Adipocyte (in vitro differentiated cells): Measurements from ENCODE around the gene CFAP99.

Source experiments
- DNase-seq: peaks from one replicate; pipeline ENCODE4 v3.0.0-alpha.2; 2015; ENCODE audit warnings: low read depth
- H3K27me3 ChIP-seq: replicated peaks from 2 replicates; pipeline ENCODE4 v1.7.0; 2013; ENCODE audit warnings: mild to moderate bottlenecking, low read length, moderate library complexity; ENCODE audit not compliant: control insufficient read depth, insufficient read depth
- H3K36me3 ChIP-seq: 2 replicates; pipeline ENCODE4 v1.7.0; 2013; ENCODE audit warnings: low read length, mild to moderate bottlenecking, moderate library complexity; ENCODE audit not compliant: control insufficient read depth, insufficient read depth, severe bottlenecking
- H3K4me1 ChIP-seq: 2 replicates; pipeline ENCODE4 v1.7.0; 2013; ENCODE audit warnings: mild to moderate bottlenecking, low read length, moderate library complexity; ENCODE audit not compliant: control insufficient read depth, insufficient read depth
- H3K4me3 ChIP-seq: 2 replicates; pipeline ENCODE4 v1.7.0; 2013; ENCODE audit warnings: mild to moderate bottlenecking, low read length, moderate library complexity
- H3K9ac ChIP-seq: 2 replicates; pipeline ENCODE4 v1.7.0; 2013; ENCODE audit warnings: mild to moderate bottlenecking, low read length, moderate library complexity
- H3K9me3 ChIP-seq: 2 replicates; pipeline ENCODE4 v1.7.0; 2013; ENCODE audit warnings: mild to moderate bottlenecking, low read length, moderate library complexity; ENCODE audit not compliant: control insufficient read depth

Gene CFAP99

GRCh38 chr4:2434420-2434819 is 15.7 kb downstream of the CFAP99 start:
- peaks cover 7% of the 10 kb centered on the region for H3K4me1 ChIP-seq
- no peak overlapping the region for H3K4me3 ChIP-seq
- no peaks in the 10 kb centered on the region for H3K9me3 ChIP-seq
- peaks cover 10% of the 10 kb centered on the region for H3K27me3 ChIP-seq
- H3K9ac ChIP-seq = no peak overlapping the region
- no peaks in the 10 kb centered on the region for H3K36me3 ChIP-seq
- DNase-seq = no peak

DNA sequence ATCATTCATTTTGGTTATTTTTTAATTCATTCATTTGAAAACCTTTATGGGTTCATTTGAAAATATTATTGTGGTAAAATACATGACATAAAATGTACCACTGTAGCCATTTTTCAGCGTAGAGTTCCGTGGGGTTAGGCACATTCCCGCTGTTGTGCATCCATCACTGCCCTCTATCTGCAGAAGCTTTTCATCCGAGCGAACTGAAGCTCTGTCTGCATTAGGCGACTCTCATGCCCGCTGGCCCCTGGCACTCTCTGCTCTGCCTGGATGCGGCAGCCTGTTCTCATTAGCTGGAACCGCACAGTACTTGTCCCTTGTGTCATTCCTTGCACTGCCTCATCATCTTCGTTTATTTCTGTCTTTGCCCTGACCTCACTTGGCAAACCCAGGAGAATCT is 17.5 kb downstream of the CFAP99 start:
- H3K9ac ChIP-seq = no peak overlapping the region
- no peaks in the 10 kb centered on the region for H3K9me3 ChIP-seq
- H3K27me3 ChIP-seq = peaks cover 10% of the 10 kb centered on the region
- H3K4me3 ChIP-seq = no peak overlapping the region
- H3K4me1 ChIP-seq = peaks cover 7% of the 10 kb centered on the region
- no peaks in the 10 kb centered on the region for H3K36me3 ChIP-seq
- peak; percentile 15 for DNase-seq

- Histone ChIP-seq H3K4me1 (peaks cover 7% of the 10 kb centered on the region), H3K4me3 (no peak overlapping the region), H3K36me3 (no peaks in the 10 kb centered on the region), H3K9me3 (no peaks in the 10 kb centered on the region), H3K9ac (no peak overlapping the region), H3K27me3 (peaks cover 10% of the 10 kb centered on the region)
- no peak for DNase-seq
These were observed 18.2 kb downstream of the CFAP99 start for GRCh38 chr4:2436761-2437474.

- DNase-seq = no peak
- peaks cover 10% of the 10 kb centered on the region for H3K27me3 ChIP-seq
- H3K9me3 ChIP-seq = no peaks in the 10 kb centered on the region
- H3K4me3 ChIP-seq = no peak overlapping the region
- no peaks in the 10 kb centered on the region for H3K36me3 ChIP-seq
- H3K4me1 ChIP-seq = peaks cover 7% of the 10 kb centered on the region
- H3K9ac ChIP-seq = no peak overlapping the region
These were observed 18.9 kb downstream of the CFAP99 start for GRCh38 chr4:2437475-2438215.

- Histone ChIP-seq H3K4me1 (peaks cover 7% of the 10 kb centered on the region), H3K9me3 (no peaks in the 10 kb centered on the region), H3K4me3 (no peak overlapping the region), H3K36me3 (no peaks in the 10 kb centered on the region), H3K9ac (no peak overlapping the region), H3K27me3 (peaks cover 8% of the 10 kb centered on the region)
- DNase-seq = no peak
These were observed 20.3 kb downstream of the CFAP99 start for GRCh38 chr4:2438822-2439718.

DNA sequence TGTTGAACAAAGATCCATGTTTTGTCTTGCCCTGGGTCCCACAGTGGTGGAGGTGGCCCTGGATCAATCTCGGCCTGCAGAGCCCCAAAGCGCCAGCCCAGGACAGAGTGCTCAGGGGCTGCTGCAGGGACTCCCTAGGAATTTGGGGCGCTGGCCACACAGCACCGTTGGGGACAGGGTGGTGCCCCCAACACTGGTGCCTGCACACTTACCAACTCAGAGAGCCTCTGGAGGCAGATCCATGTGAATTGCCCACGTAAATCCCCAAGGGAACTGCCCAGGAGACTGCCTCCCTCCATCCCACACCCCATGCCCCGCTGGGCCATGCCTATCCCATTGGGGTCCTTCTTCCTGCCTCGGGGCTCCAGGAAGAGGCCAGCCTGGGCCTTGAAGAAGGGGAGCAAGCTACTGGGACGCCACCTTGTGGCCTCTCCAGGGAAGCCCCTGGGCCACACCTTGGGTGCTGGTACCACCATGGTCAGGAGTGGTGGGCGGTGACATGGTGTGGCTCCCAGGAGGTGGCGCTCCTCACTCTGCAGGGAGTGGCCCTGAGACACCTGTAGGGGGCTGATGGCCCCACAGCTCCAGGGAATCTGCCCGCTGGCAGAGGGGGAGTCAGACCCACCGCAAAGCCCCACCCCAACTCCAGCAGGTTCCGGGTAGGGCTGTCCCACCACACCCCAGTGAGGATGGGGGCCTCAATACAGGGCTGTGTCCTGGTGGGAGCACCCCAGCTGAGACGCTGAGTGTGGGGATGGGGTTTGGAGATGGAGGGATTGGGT is 22.8 kb downstream of the CFAP99 start:
- Histone ChIP-seq H3K4me1 (peaks cover 7% of the 10 kb centered on the region), H3K9me3 (no peaks in the 10 kb centered on the region), H3K4me3 (no peak overlapping the region), H3K9ac (no peak overlapping the region), H3K27me3 (peaks cover 6% of the 10 kb centered on the region), H3K36me3 (no peaks in the 10 kb centered on the region)
- DNase-seq = peak; percentile 62

DNA sequence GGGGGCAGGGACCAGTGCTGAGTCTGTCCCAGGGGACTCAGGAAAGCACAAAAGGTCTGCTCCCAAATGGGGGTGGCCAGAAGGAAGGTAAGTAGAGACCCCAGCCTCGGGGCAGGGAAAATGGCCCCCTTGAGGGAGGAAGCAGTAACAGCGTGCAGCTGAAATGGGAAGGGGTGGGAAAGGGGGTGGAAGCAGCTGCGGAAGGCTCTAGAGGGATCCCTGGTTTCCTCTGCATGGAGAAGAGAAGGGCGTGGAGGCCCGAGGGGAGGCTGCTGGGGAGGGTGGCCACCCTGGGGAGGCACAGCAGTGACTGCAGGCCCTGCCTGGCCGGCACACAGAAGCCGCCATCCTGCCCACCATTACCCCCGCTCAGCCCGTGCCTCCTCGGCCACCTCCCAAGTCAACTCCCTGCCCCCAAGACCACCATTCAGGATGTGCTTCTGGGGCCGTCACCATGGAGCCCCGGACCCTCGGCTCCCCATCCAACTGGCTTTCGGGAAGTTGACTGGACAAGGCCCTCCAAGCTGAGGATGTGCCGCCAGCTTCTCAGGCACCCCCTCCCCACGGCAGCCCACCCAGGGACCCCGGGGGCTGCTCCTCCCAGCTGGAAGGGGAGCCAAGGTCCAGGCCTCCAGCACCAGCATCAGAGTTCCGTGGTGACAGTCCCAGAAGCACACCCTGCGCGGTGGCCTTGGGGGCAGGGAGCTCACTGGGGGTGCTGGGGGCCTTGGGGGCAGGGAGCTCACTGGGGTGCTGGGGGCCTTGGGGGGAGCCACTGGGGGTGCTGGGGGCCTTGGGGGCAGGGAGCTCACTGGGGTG is 23.6 kb downstream of the CFAP99 start:
- Histone ChIP-seq H3K4me1 (peaks cover 7% of the 10 kb centered on the region), H3K27me3 (peaks cover 6% of the 10 kb centered on the region), H3K36me3 (no peaks in the 10 kb centered on the region), H3K4me3 (no peak overlapping the region), H3K9me3 (peaks cover 4% of the 10 kb centered on the region), H3K9ac (no peak overlapping the region)
- DNase-seq = no peak

GRCh38 chr4:2443061-2443730 is 24.4 kb downstream of the CFAP99 start:
- H3K9ac ChIP-seq = no peak overlapping the region
- peaks cover 11% of the 10 kb centered on the region for H3K27me3 ChIP-seq
- no peaks in the 10 kb centered on the region for H3K36me3 ChIP-seq
- no peak overlapping the region for H3K4me3 ChIP-seq
- peaks cover 6% of the 10 kb centered on the region for H3K9me3 ChIP-seq
- H3K4me1 ChIP-seq = peaks cover 7% of the 10 kb centered on the region
- DNase-seq = no peak

DNA sequence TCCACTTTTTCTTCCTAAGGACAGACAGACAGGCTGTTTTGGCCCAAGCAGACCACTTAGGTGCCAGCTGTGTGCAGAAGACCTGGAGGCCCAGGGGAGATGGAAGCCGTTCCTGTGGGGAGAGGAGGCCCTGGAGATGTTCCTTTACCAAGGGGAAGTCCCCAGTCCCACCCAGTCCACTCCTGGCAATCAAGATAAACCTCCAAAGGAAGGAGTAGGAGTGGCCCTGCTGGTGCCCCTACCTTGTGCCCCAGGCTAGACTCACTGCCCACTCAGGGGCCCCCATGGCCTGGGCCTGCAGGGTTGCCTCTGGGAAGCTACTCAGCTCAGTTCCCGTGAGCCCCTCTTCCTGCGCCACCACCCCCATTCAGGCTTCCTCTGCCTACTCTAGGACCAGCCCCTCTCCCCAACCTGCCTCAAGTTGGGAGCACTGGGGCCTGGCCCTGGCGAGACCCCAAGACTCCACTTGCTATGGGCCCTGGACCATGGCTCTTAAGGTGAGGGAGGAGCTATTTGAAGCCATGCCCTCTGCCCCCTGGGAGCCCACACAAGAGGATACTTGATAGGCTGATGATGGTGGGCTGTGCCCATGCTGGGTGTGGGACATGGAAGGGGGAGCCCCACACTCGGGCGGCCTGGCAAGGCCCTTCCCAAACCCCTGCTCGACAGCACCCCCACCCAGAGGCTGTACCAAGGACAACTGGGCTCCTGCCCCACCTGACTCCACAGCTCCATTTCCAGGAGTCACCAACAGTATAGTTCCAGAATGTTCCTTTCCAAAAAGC is 25.4 kb downstream of the CFAP99 start:
- Histone ChIP-seq H3K9ac (no peak overlapping the region), H3K4me1 (peaks cover 3% of the 10 kb centered on the region), H3K4me3 (no peak overlapping the region), H3K9me3 (peaks cover 6% of the 10 kb centered on the region), H3K36me3 (no peaks in the 10 kb centered on the region), H3K27me3 (peaks cover 16% of the 10 kb centered on the region)
- no peak for DNase-seq
